Esophagus muscularis mucosa (tissue), 4 donors: ENCODE data around the gene TRMT61A.

Source experiments
- EP300 ChIP-seq: sonication (generic); formaldehyde crosslinking; IDR thresholded peaks from one replicate; pipeline ENCODE4 v1.6.1; 2017; ENCODE audit warnings: antibody characterized with exemption
- POLR2A ChIP-seq: fragments of 450-650 bp; IDR thresholded peaks from one replicate; pipeline ENCODE4 v1.6.1; 2017; ENCODE audit warnings: antibody characterized with exemption, moderate library complexity, mild to moderate bottlenecking, low read depth
- POLR2AphosphoS5 ChIP-seq, 2 donors: sonication (generic); formaldehyde crosslinking; IDR thresholded peaks; one replicate each; pipeline ENCODE4 v1.6.1; 2017; ENCODE audit warnings: antibody characterized with exemption in 2 of 2
- TF ChIP-seq, protein P1 (sequence below), 3 experiments: fragments of 200-600 bp in 2 of 3; fragments of 450-650 bp in 1 of 3; sonication (generic) in 2 of 3; IDR thresholded peaks; one replicate each; pipeline ENCODE4 v1.5.1; 2017 to 2019; ENCODE audit warnings: antibody characterized with exemption in 3 of 3, mild to moderate bottlenecking in 2 of 3, moderate library complexity in 1 of 3

DNA sequence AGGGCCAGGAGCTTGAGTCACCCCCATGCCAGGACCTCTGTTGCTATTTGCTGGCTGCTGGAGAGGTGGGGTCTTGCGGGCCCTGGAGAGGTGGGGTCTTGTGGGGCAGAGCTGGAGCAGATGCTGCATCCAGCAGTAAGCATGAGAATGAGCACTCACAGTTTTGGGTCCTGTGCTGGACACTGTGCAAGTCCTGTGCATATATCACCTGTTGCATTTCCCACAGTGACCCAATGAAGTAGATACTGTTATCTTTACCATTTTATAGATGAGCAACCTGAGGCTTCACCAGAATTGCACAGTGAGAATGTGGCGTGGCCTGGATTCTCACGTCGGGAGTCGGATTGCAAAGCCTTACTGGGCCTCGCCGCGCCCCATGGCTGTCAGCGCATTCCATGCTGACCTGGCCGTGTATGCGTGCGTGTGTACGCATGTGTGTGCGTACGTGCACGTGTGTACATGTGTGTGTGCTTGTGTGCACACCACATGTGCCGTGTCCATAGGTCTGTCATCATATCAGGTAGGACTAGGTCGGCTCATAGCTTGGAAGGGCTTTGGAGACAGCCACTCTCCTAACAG is 45.8 kb downstream of the TRMT61A start:
- TF ChIP-seq, protein P1, sequence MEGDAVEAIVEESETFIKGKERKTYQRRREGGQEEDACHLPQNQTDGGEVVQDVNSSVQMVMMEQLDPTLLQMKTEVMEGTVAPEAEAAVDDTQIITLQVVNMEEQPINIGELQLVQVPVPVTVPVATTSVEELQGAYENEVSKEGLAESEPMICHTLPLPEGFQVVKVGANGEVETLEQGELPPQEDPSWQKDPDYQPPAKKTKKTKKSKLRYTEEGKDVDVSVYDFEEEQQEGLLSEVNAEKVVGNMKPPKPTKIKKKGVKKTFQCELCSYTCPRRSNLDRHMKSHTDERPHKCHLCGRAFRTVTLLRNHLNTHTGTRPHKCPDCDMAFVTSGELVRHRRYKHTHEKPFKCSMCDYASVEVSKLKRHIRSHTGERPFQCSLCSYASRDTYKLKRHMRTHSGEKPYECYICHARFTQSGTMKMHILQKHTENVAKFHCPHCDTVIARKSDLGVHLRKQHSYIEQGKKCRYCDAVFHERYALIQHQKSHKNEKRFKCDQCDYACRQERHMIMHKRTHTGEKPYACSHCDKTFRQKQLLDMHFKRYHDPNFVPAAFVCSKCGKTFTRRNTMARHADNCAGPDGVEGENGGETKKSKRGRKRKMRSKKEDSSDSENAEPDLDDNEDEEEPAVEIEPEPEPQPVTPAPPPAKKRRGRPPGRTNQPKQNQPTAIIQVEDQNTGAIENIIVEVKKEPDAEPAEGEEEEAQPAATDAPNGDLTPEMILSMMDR (IDR thresholded peaks at IDR 0.05): no peak
- TF ChIP-seq EP300: no peak
- no peak for TF ChIP-seq POLR2A
- TF ChIP-seq POLR2AphosphoS5 (IDR thresholded peaks at IDR 0.05): no peak
